GM06990 (cell line): Measurements from ENCODE around the gene SGCG.

Experiments used
- DNase-seq: peaks from one replicate; pipeline ENCODE4 v3.0.0-alpha.2; 2011; ENCODE audit not compliant: insufficient read length; ENCODE audit errors: extremely low read depth
- H3K27me3 ChIP-seq: replicated peaks from 2 replicates; pipeline ENCODE4 v1.6.0; 2011; ENCODE audit warnings: low read length; ENCODE audit not compliant: control insufficient read depth, insufficient read depth
- H3K36me3 ChIP-seq: 2 replicates; pipeline ENCODE4 v1.5.1; 2011; ENCODE audit warnings: low read length; ENCODE audit not compliant: control insufficient read depth, insufficient read depth
- H3K4me3 ChIP-seq: replicated peaks from 2 replicates; pipeline ENCODE4 v1.5.1; 2011; ENCODE audit warnings: low read depth, mild to moderate bottlenecking, control low read depth, low read length
- TF ChIP-seq, protein P1 (sequence below): IDR thresholded peaks from 2 replicates; pipeline ENCODE4 v1.5.1; 2011; ENCODE audit warnings: low read length, control low read depth, mild to moderate bottlenecking, inconsistent platforms; ENCODE audit not compliant: insufficient read depth, poor library complexity, severe bottlenecking

The SGCG gene

DNA sequence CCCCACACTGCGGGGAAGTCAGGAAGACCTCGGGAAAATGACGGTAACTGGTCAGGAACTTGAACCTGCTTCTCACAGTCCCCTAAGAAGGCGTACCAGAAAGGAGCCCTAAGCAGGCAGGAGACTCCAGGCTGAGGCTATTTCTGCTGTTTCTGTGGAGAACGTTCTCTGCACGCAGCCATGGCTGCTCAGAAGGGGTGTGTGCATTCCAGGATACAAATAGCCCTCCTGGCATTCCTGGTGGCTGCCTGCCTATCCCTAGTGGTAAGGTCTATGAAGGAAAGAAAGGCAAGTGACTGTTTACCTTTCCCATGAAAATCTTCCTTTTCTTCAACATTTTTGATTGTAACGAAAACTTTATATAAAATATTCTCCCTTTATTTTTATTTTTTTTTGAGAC, 2.5 kb downstream of the SGCG start:
- TF ChIP-seq, protein P1, sequence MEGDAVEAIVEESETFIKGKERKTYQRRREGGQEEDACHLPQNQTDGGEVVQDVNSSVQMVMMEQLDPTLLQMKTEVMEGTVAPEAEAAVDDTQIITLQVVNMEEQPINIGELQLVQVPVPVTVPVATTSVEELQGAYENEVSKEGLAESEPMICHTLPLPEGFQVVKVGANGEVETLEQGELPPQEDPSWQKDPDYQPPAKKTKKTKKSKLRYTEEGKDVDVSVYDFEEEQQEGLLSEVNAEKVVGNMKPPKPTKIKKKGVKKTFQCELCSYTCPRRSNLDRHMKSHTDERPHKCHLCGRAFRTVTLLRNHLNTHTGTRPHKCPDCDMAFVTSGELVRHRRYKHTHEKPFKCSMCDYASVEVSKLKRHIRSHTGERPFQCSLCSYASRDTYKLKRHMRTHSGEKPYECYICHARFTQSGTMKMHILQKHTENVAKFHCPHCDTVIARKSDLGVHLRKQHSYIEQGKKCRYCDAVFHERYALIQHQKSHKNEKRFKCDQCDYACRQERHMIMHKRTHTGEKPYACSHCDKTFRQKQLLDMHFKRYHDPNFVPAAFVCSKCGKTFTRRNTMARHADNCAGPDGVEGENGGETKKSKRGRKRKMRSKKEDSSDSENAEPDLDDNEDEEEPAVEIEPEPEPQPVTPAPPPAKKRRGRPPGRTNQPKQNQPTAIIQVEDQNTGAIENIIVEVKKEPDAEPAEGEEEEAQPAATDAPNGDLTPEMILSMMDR, result no peak
- no peak overlapping the region for H3K4me3 ChIP-seq
- H3K27me3 ChIP-seq, result peaks cover 2% of the 10 kb centered on the region; the same call in 1 of the 2 replicates
- no peaks in the 10 kb centered on the region for H3K36me3 ChIP-seq
- DNase-seq, result no peak

DNA sequence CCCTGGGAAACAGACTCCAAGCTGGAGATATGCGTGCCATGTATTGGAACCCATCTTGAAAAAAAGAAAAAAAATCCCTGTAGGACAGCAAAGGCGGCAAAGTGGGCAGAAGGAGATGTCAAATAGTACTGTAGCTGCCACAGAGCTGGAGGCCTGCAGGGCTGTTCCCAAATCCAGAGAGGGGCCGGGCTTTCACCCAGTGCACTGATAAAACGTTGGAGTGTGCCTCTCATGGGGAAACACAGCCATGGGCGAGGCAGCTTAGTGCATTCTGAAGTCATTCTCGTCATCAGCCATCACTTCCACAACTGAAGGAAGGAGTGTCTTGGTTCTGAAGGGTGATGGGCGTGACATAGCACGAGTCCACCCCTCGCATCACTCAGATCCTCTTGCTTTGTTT, 4.8 kb downstream of the SGCG start:
- no peak for DNase-seq
- Histone ChIP-seq H3K4me3 (no peak overlapping the region), H3K36me3 (no peaks in the 10 kb centered on the region), H3K27me3 (peaks cover 2% of the 10 kb centered on the region; the same call in 1 of the 2 replicates)
- TF ChIP-seq, protein P1, result no peak

DNA sequence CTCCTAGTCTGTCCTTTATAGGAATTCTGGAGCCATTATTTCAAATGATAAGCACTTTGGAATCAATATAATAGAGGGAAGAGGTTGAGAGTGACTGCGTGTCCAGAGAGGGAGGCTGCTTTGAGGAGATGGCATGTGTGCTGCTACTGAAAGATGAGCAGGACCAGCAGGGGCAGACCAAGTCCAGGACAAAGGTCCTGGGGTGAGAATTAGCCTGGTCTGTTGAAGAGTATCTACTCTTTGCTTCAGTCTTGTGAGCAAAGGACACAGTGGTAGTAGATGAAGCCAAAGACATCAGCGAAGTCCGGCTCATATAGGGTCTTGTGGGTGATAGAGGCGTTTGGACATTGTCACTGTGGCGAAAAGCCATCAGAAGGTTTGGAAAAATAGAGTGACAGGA, 21.1 kb downstream of the SGCG start:
- Histone ChIP-seq H3K36me3 (no peaks in the 10 kb centered on the region), H3K27me3 (no peaks in the 10 kb centered on the region), H3K4me3 (no peak overlapping the region)
- no peak for DNase-seq
- TF ChIP-seq, protein P1, result no peak

DNA sequence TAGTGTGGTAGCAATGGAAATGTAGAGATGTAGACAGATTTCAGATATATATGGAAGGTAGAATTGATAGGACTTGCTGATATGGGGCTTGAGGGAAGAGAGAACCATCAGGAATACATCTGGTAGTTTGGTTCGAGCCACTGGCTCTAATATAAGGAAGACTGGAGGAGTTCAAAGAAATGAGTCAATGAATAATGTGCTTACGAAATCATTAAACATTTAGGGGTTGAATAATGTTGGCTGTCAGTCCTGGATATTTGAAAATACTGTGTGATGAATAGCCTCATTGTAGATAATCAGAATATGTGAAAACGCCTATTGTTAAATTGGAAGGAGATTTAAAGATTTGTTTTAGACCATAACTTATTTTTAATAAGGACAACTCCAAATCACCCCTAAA, 21.6 kb downstream of the SGCG start:
- Histone ChIP-seq H3K4me3 (no peak overlapping the region), H3K36me3 (no peaks in the 10 kb centered on the region), H3K27me3 (no peaks in the 10 kb centered on the region)
- DNase-seq, result no peak
- TF ChIP-seq, protein P1, result no peak

DNA sequence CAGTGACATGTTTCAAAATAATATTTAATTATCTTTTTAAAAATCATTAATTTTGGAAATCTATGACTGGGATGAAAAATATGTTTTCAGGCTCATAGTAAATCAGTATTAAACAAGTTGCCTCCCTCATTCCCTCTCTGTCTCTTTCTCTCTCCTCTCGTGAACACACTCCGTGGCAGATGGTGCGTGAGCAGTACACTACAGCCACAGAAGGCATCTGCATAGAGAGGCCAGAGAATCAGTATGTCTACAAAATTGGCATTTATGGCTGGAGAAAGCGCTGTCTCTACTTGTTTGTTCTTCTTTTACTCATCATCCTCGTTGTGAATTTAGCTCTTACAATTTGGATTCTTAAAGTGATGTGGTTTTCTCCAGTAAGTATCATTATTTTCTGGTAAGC, 22.7 kb downstream of the SGCG start:
- H3K36me3 ChIP-seq, result no peaks in the 10 kb centered on the region
- TF ChIP-seq, protein P1, result no peak
- no peak for DNase-seq
- H3K27me3 ChIP-seq, result no peaks in the 10 kb centered on the region
- no peak overlapping the region for H3K4me3 ChIP-seq

DNA sequence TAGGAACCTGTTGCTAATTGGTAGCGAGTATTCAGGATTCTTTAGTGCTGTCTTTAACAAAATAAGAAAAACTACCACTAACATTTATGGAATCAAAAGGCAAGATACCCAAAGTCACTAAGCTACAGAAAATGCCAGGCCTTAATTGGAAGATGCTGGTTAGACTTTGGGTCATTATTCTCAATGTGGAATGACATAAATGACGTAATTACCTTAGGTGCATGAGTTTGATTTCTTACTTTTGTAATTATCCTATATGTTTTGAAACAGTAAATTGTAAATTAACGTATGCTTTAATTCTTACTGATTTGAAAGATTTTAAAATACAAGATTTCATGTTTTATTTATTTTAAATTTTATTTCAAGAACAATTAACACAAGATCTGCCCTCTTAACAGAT, 25.0 kb downstream of the SGCG start:
- no peaks in the 10 kb centered on the region for H3K36me3 ChIP-seq
- no peak overlapping the region for H3K4me3 ChIP-seq
- no peaks in the 10 kb centered on the region for H3K27me3 ChIP-seq
- DNase-seq, result no peak
- TF ChIP-seq, protein P1, result no peak
